Keratinocyte (primary cell): ENCODE measurements around the gene MYH6.

ENCODE experiments used
- EZH2 ChIP-seq: IDR thresholded peaks from one replicate; pipeline ENCODE4 v1.6.1; 2012; ENCODE audit warnings: inconsistent platforms, mild to moderate bottlenecking, low read length, moderate library complexity
- TF ChIP-seq, protein P1 (sequence below), 3 experiments: IDR thresholded peaks in 1 of 3; conservative IDR thresholded peaks in 1 of 3; optimal IDR thresholded peaks in 1 of 3; 2 replicates in 2 of 3; 3 replicates in 1 of 3; pipeline versions ENCODE3 to v1.5.1; 2011; ENCODE audit warnings: low read length in 3 of 3, mild to moderate bottlenecking in 3 of 3, moderate library complexity in 2 of 3, control low read depth in 1 of 3, inconsistent platforms in 1 of 3; ENCODE audit not compliant: insufficient read depth in 2 of 3; ENCODE audit errors: extremely low read depth in 1 of 3

- TF ChIP-seq, protein P1, sequence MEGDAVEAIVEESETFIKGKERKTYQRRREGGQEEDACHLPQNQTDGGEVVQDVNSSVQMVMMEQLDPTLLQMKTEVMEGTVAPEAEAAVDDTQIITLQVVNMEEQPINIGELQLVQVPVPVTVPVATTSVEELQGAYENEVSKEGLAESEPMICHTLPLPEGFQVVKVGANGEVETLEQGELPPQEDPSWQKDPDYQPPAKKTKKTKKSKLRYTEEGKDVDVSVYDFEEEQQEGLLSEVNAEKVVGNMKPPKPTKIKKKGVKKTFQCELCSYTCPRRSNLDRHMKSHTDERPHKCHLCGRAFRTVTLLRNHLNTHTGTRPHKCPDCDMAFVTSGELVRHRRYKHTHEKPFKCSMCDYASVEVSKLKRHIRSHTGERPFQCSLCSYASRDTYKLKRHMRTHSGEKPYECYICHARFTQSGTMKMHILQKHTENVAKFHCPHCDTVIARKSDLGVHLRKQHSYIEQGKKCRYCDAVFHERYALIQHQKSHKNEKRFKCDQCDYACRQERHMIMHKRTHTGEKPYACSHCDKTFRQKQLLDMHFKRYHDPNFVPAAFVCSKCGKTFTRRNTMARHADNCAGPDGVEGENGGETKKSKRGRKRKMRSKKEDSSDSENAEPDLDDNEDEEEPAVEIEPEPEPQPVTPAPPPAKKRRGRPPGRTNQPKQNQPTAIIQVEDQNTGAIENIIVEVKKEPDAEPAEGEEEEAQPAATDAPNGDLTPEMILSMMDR (optimal IDR thresholded peaks at IDR 0.05 in 1 of 3, IDR thresholded peaks at IDR 0.05 in 1 of 3, conservative IDR thresholded peaks at IDR 0.05 in 1 of 3; ENCODE audit: extremely low read depth in 1 of 3, insufficient read depth in 2 of 3, low read length in 3 of 3), result no peak
- no peak for TF ChIP-seq EZH2
Measured at GRCh38 chr14:23335623-23336022, 72.5 kb downstream of the MYH6 start.
